ENCODE data around the gene SPSB4. TPM values are rescaled to one million over a fixed set of nuclear protein-coding genes. Genes with fewer than 3 reads are reported as not detected.

Gene SPSB4
- total and polyA plus RNA-seq, 9 donors = 0.07 to 0.57 (median 0.12) TPM; not detected in 5

DNA sequence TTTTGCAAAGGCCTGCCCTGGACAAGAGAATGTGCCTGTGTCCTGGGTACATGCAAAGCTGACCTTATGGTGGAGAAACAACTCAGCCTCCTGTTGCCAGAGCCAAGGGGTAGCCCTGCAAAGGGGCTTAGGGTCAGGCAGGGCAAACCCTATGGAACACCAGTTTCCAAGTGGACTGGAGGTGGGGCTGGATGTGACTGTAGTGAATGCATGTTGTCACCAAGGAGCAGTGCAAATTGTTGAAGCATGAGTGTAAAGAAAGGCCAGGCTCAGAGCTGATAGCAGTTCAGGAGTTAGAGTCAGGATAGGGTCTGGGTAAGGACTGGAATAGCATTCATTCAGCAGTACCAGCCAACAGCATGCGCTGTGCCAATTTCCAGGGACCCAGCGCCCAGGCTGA lies 97.6 kb downstream of the SPSB4 start:
- Histone ChIP-seq H3K27me3 (no peaks in the 10 kb centered on the region), H3K9me3 (no peaks in the 10 kb centered on the region), H3K4me3 (no peak overlapping the region), H3K4me1 (ENCODE audit: insufficient read depth) (no peaks in the 10 kb centered on the region), H3K27ac (no peak overlapping the region), H3K36me3 (no peaks in the 10 kb centered on the region)
- WGBS, 3 donors = 91 to 100% (median 93%) methylated on average over 2 of the region's 2 CpGs
- intact Hi-C loops (cut with DNase I) = no loop called here
- TF ChIP-seq POLR2A (IDR thresholded peaks at IDR 0.05) (no peak), EP300 (IDR thresholded peaks at IDR 0.05) (no peak)
- TF ChIP-seq, protein P1, sequence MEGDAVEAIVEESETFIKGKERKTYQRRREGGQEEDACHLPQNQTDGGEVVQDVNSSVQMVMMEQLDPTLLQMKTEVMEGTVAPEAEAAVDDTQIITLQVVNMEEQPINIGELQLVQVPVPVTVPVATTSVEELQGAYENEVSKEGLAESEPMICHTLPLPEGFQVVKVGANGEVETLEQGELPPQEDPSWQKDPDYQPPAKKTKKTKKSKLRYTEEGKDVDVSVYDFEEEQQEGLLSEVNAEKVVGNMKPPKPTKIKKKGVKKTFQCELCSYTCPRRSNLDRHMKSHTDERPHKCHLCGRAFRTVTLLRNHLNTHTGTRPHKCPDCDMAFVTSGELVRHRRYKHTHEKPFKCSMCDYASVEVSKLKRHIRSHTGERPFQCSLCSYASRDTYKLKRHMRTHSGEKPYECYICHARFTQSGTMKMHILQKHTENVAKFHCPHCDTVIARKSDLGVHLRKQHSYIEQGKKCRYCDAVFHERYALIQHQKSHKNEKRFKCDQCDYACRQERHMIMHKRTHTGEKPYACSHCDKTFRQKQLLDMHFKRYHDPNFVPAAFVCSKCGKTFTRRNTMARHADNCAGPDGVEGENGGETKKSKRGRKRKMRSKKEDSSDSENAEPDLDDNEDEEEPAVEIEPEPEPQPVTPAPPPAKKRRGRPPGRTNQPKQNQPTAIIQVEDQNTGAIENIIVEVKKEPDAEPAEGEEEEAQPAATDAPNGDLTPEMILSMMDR (IDR thresholded peaks at IDR 0.05) = no peak
- DNase-seq = no peak

DNA sequence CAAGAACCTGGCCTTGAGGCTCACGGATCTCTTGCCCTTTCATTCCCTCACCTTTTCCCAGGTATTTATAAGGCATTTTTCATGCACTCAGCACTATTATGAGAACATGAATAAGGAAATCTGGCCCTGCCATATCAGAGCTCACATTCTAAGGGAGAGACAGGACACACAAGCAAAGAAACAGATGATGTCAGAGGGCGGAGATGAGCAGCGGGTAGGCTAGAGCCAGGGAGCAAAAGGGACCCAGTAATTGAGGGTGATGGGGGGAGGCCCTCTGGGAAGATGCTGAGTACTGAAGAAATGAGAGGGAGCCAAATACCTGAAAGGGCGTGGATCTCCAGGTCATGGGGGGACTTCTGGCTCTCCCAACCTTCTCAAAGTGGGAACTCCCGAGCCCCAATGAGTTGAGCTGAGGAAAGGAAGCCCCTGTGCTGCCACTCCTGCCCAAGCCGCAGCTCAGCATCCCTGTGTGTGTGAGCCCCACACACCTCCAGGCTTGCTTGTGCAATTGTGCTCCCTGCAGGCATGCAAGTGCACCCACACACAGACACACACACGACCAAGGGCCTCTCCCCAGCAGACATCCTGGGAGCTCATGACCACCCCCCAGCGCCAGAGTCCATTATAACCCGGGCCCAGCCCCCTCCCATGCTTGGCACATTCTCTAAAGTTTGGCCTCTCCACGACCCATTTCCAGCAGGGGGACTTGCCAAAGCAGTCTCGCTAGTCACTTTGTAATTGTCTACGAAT lies 99.1 kb downstream of the SPSB4 start:
- no peaks in the 10 kb centered on the region for H3K27me3 ChIP-seq
- TF ChIP-seq POLR2A (IDR thresholded peaks at IDR 0.05) = no peak
- TF ChIP-seq EP300 (IDR thresholded peaks at IDR 0.05) = no peak
- TF ChIP-seq, protein P1 (IDR thresholded peaks at IDR 0.05) = no peak
- intact Hi-C loops (cut with DNase I) = no loop called here
- H3K9me3 ChIP-seq = no peaks in the 10 kb centered on the region
- H3K27ac ChIP-seq = no peak overlapping the region
- no peaks in the 10 kb centered on the region for H3K4me1 ChIP-seq (ENCODE audit: insufficient read depth)
- WGBS, 3 donors = 72 to 75% (median 73%) methylated on average over 12 of the region's 12 CpGs
- no peaks in the 10 kb centered on the region for H3K36me3 ChIP-seq
- H3K4me3 ChIP-seq = no peak overlapping the region
- no peak for DNase-seq

DNA sequence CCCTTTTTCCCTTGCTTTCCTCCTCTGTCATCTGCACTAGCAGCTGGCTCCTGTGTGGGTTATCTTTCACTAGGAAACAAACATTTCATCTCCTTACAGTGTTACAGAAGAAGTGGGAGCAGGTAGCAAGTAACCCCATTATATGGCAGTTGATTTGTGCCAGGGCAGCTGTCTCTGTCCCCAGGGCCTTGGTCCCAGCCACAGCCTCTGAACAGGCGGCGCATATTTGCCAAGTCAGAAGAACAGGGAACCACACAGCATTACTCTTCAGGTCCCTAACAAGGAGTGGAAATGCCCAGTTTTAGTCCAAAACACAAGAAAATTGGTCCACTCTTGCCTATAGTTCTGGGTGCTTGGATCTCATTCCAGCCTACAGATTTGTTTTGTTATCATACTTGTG lies 99.8 kb downstream of the SPSB4 start:
- Histone ChIP-seq H3K36me3 (no peaks in the 10 kb centered on the region), H3K27ac (no peak overlapping the region), H3K4me1 (ENCODE audit: insufficient read depth) (no peaks in the 10 kb centered on the region), H3K9me3 (no peaks in the 10 kb centered on the region), H3K27me3 (no peaks in the 10 kb centered on the region), H3K4me3 (no peak overlapping the region)
- TF ChIP-seq, protein P1 (IDR thresholded peaks at IDR 0.05) = no peak
- TF ChIP-seq EP300 (IDR thresholded peaks at IDR 0.05) (no peak), POLR2A (IDR thresholded peaks at IDR 0.05) (no peak)
- 95 to 96% (median 95%) methylated on average over 2 of the region's 2 CpGs for WGBS, 3 donors
- intact Hi-C loops (cut with DNase I) = no loop called here
- DNase-seq = no peak

DNA sequence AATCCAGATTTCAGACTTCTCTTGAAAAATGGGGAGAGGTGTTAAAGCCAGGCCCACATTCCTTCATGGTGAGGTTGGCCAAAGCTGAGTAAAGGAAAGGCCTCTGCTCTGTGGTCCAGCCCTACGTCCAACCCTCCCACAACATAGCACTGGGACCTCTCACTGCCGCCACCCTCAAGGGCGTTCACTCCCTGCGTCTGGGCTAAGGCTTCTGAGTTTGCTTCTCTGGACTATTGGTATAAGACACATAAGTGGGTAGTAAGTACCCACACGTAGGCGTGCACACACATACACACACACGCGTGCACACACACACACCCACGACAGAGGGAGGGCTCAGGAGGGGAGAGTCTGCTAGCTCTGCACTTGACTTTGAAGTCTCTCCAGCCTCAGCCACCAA lies 100.3 kb downstream of the SPSB4 start:
- no peaks in the 10 kb centered on the region for H3K36me3 ChIP-seq
- H3K4me3 ChIP-seq = no peak overlapping the region
- WGBS, 3 donors = 71 to 76% (median 73%) methylated on average over 9 of the region's 9 CpGs
- no peaks in the 10 kb centered on the region for H3K4me1 ChIP-seq (ENCODE audit: insufficient read depth)
- H3K27me3 ChIP-seq = no peaks in the 10 kb centered on the region
- intact Hi-C loops (cut with DNase I) = no loop called here
- H3K27ac ChIP-seq = no peak overlapping the region
- no peaks in the 10 kb centered on the region for H3K9me3 ChIP-seq
- no peak for DNase-seq
- TF ChIP-seq, protein P1 (IDR thresholded peaks at IDR 0.05) = no peak
- TF ChIP-seq POLR2A (IDR thresholded peaks at IDR 0.05) = no peak

Measured in ovary (tissue), 9 donors.